Activated T-cell treated with anti-CD3 and anti-CD28 coated beads, Interleukin-2, amount 50 U/mL, for 1 hour (primary cell): ENCODE results near the gene JSRP1.

Experiments
- DNase-seq: peaks from one replicate; pipeline ENCODE4 v3.0.0-alpha.2; 2020

The JSRP1 gene

DNA sequence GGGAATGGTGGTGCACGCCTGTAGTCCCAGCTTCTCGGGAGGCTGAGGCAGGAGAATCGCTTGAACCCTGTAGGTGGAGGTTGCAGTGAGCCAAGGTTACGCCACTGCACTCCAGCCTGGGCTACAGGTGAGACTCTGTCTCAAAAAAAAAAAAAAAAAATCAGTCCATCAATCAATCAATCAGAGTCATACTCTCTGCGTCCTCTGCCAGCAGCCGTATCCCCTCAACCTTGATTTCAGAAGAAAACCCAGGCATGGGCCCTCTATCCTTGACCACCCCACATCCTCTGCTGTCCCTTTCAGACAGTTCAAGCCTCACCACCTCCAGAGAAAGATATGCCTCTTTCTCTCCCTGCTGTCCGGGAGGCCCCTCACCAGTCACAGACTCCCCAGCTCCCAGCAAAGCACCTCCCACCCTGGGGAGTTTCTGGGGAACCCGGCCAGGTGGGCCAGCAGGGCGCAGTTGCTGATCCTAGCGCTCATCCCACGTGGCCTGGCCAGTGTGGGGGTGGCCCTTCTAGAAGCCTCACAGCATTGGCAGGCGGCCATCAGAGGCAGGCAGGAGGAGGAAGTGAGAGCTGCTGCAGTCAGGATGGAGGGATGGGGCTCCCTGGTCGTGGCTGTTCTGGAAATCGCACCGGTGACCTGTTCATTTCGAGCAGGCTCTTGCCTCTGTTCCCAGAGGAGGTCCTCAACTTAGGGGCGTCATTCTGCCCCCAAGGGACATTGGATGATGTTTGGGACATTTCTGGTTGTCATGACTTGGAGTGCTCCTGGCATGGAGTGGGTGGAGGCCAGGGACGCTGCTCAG is 10.2 kb upstream of the JSRP1 start:
- no peak for DNase-seq

DNA sequence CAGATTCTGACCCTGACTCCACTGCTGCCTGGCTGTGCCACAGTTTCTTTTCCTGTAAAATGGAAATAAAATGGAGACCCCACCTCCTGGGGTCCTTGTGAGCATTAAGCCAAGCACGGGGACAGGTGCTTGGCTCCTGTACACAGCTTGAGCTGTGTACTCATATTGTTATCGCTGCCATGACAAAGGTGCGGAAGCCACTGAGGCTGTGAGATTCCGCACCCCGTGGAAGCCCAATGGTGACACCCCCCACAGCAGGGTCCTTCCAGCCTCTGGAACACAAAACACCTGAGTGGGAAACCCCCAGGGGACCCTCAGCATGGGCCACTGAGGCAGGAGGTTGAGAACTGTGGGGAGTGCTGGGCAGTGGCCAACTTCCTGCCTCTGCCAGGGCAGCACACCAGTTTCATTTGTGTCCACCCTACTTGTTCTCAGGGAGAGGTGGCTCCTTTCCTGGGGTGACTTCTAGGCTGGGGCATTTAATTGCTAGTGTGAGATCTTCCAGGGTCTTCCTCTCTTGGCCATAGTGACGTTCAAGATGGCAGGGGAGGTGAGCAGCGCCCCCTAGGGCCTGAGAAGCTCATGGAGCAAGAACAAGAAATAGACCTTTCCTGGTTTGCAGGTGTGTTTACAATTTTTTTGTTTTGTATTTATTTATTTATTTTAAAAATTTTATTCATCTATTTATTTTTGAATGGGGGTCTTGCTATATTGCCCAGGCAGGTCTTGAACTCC is 5.4 kb upstream of the JSRP1 start:
- peak; percentile 65 for DNase-seq

DNA sequence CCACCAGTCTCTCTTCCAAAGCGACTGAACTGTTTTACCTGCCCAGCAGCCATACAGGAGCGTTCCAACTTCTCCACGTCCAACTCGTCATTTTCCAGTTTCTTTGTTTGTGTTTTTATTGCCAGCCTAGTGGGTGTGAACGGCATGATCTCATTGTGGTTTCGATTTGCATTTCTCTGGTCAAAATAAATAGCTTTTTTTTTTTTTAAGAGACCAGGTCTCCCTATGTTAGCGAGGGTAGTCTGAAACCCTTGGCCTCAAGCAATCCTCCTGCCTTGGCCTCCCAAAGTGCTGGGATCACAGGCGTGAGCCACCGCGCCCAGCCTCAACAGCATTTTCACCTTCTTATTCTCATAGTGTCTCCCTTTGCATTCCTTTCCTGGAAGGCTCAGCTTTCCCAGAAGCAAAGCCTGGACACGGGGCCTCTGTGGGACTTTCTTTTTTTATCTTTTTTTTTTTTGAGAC is 4.2 kb upstream of the JSRP1 start:
- DNase-seq = no peak

DNA sequence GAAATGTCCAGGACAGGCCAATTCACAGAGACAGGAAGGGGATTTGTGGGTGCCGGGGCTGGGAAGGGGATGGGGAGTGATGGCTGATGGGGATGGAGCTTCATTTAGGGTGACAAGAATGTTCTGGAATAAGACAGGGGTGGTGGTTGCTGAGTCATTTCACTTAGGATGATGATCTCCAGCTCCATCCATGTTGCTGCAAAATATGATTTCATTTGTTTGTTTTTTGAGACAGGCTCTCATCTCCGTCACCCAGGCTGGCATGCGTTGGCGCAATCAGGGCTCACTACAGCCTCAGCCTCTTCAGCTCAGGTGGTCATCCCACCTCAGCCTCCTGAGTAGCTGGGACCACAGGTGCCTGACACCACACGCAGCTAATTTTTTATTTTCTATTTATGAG is 3.1 kb upstream of the JSRP1 start:
- DNase-seq = no peak

DNA sequence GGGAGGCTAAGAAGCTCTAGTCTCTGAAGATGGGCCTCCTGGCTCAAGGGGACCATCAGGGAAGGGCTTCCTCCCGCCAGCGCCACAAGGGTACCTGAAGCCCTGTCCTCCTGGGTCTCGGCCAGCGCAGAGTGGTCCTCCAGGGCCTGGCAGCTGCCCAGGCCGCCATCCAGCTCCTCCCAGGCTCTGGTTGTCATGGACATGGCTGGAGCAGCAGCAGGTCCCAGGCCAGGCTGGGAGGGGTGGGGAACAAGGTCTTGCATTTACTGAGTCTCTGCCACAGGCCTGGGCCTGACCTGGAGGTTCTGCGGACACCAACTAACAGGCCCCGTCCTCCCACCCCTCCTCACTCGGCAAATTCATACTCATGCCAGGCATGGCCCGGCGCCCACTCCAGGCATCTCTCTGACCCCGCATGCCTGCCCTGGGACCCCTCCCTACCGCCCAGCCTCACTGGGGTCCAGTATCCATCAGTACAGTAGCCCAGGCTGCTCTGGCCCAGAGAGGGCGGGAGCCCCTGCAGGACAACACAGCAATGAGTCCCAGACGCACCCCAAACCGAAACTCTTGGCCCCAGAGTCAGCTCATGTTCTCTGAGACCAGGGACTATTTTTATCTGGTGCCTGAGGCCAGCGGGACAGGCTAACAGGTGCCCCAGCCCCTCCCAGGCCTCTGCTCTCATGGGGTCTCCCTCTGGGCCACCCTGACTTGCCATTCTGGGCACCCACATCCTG is 938 bp downstream of the JSRP1 start:
- no peak for DNase-seq

DNA sequence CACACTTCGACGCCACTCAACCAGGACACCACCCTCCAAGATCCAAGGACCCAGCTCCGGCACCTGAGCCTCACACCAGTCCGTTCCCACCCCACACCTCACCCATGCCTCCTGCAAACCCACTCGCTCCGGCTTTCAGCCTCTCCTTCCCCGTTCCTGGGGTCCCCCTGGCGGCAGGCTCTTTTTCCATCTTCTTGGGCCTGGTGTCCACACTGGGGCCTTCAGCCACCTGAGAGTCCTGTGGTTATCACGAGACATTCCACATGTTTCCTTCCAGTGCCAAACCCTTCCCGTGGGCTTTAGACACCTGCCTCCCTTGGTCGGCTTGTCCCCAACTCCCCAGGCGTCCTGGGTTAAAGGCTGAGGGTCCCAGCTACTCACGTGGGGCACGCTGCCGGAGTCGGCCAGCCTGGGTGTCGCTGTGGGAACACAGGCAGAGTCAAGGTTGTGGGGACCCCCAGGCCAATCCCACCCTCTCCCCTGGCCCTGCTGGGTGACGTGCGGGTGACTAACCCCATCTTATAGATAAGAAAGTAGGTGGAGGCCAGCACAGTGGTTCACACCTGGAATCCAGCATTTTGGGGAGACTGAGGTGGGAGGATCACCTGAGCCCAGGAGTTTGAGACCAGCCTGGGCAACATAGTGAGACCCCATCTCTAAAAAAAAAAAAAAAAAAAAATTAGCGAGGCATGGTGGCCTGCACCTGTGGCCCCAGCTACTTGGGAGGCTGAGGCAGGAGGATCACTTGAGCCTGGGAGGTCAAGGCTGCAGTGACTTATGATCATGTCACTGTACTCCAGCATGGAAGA is 1.9 kb downstream of the JSRP1 start:
- no peak for DNase-seq

DNA sequence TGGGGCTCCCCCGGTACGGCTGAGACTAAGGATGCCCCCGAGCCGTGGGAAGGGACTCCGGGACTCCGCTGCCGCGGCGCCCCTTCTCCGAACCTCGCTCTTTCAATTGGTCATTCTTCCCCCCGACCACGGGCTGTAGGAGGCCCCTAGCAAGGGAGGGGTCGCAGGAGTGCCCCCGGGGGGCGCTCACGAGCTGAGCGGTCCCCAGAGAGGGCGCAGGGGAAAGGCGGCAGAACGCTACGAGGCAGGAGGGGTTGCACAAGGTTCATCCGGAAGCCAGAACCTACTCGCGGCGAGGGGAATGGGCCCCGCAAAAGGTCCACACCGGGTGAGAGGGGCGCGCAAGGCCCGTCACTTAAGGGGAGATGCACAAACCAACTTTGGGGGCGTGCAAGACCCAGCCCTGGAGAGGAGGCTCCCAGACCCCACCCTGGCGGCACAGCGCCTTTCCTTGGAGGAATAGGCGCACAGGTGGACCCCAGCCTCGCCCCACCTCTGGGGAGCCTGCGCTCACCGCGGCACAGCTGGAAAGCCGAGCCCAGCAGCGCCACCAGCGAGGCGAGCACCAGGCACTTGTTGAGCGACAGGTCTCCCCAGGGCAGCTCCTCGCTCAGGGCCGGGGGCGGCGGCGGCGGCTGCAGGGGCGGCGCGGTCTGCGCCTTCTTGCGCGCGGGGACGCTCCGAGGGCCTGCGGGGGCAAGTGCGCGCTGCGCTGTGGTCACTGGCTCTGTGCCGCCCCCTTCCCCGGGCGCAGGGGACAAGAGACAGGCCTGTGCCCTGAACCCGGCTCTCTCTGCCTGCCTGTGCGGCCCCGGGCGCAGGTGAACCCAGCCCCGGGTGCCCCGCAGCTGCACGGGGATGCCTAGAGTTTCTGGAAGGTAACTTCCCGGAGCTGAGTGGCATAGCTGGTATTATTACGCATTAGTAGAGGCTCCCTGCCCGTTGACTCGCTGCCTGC is 2.8 kb downstream of the JSRP1 start:
- DNase-seq = peak; percentile 67

DNA sequence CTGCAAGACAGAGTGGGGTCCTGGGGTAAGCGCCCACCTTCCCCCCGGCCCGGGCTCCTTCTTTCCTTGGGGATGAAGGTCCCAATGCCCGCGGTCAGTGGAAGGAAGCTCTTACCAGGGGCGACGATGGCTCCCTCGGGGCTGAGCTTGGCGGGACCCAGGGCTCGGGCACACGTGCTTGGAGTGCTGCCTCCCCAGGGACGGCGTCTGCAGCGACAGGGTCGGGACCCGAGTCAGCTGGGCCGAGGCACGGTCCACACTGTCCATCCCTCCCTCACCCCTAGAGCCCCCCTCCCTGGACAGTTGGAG is 3.5 kb downstream of the JSRP1 start:
- DNase-seq = no peak

DNA sequence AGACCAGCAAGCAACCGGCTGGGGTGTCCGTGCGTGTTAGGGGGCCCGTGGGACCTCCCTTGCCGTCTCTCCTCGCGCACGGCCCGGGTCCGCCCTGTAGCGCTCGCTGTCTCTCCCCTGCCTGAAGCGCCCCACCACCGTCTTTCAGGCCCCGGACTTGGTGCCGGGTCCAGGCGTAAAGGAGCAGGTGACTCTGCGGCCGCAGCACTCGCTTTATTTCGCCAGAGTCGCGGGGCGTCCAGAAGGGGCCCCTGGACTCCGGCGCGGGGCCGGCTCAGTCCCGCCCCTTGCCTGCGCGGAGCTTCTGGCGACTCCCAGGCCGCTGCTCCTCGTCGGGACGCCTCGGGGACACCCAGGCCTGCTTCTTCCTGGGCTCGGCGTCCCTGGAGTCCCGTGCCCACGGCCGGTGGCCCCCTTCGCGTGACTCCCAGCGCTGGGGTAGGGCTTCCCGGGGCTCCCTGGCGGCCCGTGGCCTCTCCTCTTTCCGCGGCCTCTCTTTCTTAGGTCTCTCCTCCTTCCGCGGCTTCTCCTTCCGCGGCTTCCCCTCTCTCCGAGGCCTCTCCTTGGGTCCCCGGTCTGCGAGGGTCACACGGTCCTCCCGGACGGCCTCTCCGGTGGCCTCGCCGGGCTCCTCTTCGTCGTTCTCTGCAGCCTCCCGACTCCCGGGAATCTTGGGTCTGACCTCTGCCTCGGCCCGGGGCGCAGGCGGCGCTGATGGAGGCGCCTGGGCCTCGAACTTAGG is 4.0 kb downstream of the JSRP1 start:
- DNase-seq = peak; percentile 45

DNA sequence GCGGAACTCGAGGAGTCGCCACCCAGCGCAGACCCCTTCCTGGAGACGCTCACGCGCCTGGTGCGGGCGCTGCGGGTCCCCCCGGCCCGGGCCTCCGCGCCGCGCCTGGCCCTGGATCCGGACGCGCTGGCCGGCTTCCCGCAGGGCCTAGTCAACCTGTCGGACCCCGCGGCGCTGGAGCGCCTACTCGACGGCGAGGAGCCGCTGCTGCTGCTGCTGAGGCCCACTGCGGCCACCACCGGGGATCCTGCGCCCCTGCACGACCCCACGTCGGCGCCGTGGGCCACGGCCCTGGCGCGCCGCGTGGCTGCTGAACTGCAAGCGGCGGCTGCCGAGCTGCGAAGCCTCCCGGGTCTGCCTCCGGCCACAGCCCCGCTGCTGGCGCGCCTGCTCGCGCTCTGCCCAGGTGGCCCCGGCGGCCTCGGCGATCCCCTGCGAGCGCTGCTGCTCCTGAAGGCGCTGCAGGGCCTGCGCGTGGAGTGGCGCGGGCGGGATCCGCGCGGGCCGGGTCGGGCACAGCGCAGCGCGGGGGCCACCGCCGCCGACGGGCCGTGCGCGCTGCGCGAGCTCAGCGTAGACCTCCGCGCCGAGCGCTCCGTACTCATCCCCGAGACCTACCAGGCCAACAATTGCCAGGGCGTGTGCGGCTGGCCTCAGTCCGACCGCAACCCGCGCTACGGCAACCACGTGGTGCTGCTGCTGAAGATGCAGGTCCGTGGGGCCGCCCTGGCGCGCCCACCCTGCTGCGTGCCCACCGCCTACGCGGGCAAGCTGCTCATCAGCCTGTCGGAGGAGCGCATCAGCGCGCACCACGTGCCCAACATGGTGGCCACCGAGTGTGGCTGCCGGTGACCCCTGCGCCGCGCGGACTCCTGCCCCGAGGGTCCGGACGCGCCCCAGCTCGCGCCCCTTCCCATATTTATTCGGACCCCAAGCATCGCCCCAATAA is 4.8 kb downstream of the JSRP1 start:
- peak; percentile 51 for DNase-seq

DNA sequence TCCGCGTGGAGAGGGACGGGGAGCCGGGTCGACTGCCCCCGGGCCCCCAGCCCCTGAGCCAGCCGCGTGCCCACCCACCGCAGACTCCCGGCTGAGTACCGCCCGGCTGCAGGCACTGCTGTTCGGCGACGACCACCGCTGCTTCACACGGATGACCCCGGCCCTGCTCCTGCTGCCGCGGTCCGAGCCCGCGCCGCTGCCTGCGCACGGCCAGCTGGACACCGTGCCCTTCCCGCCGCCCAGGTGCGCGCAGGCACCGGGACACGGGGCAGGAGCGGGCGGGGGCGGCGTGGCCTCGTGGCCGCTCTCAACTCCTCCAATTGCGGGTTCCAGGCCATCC is 5.5 kb downstream of the JSRP1 start:
- DNase-seq = no peak

DNA sequence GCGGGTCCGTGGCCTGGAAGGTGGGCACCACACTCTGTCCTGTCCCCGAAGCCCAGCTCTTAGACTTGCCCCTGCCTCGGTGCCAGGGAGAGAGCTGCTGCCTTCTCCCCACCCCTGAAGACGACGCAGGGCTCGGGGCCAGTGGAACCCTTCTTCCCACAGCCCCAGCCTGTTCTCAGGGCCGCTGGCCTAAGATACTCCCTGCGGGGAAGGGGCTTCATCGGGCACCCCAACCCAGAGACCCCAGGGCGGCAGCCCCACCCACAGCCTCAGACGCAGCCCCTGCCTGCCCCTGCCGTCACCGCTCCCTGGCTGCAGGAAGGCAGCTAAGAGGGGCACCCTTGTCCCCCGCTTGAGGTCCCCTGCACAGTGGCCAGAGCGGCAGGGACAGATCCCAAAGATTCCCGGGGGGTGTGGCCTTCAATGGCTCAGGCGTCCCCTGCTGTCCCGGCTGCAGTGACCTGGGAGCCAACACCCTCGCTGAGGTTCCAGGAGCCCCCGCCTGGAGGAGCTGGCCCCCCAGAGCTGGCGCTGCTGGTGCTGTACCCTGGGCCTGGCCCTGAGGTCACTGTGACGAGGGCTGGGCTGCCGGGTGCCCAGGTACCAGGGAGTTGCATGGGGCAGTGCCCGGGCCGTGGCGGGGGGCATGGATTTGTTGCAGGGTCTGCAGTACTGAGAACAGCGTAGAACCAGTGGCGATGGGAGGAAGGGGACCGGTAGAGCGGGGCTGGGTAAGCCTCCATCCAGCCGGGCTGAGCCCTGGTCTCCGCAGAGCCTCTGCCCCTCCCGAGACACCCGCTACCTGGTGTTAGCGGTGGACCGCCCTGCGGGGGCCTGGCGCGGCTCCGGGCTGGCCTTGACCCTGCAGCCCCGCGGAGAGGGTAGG is 6.1 kb downstream of the JSRP1 start:
- no peak for DNase-seq

DNA sequence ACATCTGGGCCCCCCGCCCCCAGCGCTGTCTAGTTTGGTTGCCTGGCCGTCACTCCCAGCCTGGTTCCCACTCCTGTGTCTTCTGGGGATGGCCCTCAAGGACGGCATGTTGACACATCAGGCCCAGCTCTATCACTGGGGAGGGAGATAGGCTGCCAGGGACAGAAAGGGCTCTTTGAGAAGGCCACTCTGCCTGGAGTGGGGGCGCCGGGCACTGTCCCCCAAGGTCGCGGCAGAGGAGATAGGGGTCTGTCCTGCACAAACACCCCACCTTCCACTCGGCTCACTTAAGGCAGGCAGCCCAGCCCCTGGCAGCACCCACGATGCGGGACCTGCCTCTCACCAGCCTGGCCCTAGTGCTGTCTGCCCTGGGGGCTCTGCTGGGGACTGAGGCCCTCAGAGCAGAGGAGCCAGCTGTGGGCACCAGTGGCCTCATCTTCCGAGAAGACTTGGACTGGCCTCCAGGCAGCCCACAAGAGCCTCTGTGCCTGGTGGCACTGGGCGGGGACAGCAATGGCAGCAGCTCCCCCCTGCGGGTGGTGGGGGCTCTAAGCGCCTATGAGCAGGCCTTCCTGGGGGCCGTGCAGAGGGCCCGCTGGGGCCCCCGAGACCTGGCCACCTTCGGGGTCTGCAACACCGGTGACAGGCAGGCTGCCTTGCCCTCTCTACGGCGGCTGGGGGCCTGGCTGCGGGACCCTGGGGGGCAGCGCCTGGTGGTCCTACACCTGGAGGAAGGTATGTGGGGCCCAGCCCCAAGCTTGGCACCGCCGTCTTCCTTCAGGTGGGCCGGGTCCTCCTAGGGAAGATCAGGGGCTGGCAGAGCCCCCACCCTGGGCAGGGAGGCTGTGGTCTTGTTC is 7.0 kb downstream of the JSRP1 start, which contains the start of gene AMH:
Gene AMH, plus strand, starts transcription at position 314 of the 857 bp plus-strand sequence. Its CDS starts 10 bp downstream, at position 324.
- DNase-seq = no peak

DNA sequence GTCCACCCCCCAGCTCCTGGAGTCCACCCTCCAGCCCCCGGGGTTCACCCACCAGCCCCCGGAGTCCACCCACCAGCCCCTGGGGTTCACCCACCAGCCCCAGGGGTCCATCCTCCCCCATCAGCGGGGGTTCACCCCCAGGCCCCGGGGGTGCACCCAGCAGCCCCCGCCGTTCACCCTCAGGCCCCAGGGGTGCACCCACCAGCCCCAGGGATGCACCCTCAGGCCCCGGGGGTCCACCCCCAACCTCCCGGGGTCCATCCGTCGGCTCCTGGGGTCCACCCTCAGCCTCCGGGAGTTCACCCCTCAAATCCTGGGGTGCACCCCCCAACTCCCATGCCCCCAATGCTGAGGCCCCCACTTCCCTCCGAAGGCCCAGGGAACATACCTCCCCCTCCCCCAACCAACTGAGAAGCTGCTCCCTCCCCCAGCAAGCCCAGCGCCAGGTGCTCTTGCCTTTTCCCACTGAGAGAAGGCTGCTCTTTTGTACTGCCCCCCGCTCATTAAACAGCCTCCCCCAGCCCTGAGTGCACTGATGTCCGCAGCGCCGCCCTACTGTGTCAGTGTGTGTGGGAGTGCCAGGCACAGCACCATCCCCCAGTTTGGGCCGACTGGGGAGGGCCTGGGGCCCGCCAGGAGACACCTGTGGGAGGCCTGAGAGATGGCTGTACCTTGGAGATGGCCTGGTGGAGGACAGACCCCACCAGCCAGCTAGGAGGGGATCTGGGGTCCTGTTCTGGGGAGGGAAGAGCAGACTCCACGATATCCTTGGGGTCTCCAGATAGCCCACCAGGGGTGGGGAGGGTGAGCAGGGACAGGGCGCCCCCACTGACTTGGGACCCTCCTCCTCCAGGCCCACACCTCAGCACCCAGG is 7.8 kb downstream of the JSRP1 start:
- DNase-seq = no peak

DNA sequence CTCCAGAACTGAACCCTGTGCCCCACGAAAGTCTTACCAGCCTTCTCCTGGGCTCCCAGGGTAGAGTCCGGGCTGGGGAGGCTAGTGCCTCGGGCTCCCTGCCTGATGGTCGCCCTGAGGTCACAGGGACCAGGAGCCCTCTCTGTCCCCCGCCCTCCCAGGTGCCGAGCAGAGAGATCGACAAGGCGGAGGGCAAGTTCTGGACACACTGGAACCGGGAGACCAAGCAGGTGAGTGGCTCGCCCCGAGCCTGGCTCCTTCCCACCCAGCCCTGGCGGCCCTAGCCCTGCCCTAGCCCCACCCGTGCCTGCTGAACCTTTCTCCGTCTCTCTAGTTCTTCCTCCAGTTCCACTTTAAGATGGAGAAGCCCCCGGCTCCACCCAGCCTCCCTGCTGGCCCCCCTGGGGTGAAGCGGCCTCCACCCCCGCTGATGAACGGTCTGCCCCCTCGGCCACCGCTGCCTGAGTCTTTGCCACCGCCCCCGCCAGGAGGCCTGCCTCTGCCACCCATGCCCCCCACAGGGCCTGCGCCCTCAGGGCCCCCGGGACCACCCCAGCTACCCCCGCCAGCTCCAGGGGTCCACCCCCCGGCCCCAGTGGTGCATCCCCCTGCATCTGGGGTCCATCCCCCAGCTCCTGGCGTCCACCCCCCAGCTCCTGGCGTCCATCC is 8.7 kb downstream of the JSRP1 start:
- no peak for DNase-seq

DNA sequence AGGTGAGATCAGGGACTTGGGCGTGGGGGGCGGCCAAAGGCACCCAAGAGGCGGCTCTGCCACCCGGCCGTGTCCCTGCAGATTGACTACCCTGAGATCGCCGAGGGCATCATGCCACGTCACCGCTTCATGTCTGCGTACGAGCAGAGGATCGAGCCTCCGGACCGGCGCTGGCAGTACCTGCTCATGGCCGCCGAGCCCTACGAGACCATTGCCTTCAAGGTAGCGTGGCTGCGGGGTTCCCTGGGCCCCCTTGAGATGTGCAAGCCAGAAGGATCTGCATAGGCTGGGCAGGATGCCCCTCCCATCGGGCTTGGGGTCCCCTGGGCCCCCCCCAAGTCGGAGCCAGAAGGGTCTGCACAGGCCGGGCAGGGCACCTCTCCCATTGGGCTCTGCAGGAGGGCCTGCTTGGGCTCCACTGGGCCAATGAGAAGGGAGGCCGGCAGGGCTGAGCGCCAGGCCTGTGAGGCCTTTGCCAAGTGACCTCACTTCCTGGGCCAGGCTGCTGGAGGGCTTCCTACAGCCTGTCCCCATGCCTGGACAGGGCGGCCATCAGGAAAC is 9.3 kb downstream of the JSRP1 start:
- DNase-seq = no peak
